Hematopoietic multipotent progenitor cell (in vitro differentiated cells): Measurements from ENCODE around the gene PTPMT1. TPM values are rescaled to one million over a fixed set of nuclear protein-coding genes. Genes with fewer than 3 reads are reported as not detected.

Experiments used
- DNase-seq, 3 donors: peaks; one replicate each; pipeline ENCODE4 v3.0.0-alpha.2; 2011 to 2015; ENCODE audit warnings: low read depth in 2 of 3, low spot score in 2 of 3
- total RNA-seq: library from RNA; depleted of rRNA; stranded (reverse); fragments of >200 nt; gene quantifications from one replicate; pipeline ENCODE4 v1.2.3, GENCODE V29; 2012

Gene PTPMT1
- total RNA-seq, 1 donor, result 110 TPM

DNA sequence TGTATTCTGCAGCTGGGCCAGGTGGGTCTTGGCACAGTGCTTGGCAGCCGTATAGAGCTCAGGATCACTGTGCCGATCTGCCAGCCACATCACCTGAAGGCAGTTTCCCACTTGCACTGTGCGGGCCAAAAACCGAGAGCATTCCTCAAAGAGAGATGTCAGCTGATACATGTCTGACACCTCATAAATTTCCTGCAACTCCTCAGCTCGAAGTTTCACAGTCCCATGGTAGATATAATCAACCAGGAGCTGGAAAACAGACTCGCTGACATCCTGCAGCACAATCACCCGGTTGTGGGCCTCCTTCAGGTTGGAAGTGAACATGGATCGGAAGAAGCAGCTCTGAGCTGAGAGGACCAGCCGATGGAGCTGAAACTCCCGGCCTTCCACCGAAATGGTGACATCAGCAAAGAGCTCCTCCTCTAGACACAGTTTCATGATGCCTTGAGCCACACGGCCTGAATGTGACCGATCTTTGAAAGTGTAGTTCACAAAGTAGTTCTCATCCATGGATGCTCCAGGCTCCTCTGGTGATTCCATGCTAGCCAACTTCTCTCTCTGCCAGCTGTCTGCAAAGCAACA lies 12.2 kb downstream of the PTPMT1 start:
- DNase-seq, result no peak

DNA sequence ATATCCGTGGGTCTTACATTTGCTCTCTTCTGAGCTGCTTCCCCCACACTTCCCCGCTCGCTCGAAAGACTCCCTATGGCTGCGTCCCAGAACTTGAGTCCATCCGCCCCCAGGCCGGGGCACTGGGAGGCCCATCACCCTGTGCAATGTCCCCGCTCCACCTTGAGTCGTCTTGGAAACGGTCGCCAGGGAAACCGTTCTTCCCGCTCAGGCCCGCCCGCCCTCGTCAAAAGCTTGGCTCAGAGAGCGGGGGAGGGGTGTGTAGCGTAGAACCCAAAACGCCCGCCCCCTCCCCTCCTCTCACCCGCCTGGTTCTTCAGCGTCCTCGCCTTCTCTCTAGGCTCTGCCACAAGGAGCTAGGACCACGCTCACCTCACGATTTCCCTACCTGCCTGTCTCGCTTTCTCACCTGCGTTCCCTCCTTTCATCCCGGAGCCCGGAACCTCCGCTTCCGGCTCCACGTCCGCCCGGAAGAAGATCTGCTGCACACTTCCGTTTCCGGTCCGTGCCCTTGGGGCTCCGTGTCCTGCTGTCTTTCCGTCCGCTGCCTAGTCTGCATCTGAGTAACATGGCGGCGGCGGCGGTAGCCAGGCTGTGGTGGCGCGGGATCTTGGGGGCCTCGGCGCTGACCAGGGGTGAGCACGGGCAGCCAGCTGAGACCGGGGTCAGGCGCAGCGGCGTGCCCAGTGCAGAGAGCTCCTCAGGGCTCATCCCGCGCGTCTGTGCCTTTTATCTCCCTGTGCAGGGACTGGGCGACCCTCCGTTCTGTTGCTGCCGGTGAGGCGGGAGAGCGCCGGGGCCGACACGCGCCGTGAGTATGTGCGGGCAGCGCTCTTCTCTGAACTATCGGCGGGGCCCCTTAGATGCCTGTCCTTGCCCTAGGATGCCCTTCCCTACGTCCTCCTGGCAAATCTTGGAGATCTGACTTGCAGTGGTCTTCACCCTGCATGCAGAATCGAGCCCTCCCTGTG lies 13.4 kb downstream of the PTPMT1 start, which contains the start of the genes KBTBD4 and NDUFS3:
Gene KBTBD4 (minus strand): TSS at position 447 of the 971 bp plus-strand sequence. CDS start 19 bp downstream, at position 428.
Gene NDUFS3 (plus strand): TSS at position 551 of the 971 bp plus-strand sequence. CDS start 18 bp downstream, at position 569.
- DNase-seq, result peak; percentile 89 to 93 (median 89)

DNA sequence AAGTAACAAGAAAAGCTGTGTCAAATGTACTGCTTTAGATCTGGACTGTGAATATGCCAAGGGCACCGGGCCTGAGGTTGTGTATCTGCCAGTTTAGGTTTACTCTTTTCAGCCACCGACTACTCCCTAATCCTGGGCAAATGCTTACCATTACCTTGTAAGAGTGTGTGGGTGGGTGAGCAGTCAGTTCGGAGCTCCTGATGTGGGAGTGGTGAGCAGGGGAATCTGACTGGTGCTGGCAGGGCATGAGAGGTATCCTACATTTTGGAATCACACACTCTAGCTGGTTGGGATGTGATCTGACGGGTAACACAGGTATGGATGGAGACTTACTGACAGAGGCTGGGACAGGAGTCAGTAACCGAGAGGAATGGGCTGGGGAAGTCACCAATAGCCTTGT lies 18.4 kb downstream of the PTPMT1 start:
- DNase-seq, result no peak

DNA sequence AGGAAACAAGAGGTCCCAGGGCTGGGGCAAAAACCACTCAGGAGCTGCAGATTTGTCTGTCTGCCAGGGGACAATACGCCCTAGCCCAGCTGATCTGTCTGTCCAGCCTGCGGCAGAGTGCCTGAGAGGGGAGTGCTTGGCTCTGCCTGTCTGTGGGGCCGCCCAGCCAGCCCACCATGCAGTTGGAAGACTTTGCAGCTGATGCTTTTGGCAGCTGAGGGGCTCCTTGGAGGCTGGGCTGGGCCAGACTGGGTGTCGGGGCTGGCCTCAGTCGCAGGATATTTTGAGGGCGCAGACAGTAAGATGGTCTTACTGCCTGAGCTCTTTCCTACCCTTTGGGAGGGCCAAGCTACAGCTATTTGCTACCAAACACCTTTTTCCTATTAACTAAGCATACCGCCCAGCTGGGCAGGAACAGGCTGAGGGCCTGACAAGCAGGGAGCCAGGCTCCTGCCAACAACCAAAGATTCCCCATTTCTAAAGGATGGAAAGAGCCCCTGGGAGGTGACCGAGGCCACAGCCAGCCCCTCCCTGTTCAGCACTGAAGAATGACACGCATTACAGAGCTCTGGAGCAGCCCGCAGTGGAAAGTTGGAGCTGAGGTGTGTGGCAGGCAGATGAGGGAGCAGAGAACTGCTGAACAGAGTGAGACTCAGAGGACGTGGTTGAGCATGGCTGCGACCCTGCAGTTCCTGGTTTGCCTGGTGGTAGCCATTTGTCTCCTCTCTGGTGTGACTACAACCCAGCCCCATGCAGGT lies 20.9 kb downstream of the PTPMT1 start, which contains the start of gene FAM180B:
Gene FAM180B (plus strand): TSS at position 581 of the 758 bp plus-strand sequence. CDS start 91 bp downstream, at position 672.
- DNase-seq, result no peak

DNA sequence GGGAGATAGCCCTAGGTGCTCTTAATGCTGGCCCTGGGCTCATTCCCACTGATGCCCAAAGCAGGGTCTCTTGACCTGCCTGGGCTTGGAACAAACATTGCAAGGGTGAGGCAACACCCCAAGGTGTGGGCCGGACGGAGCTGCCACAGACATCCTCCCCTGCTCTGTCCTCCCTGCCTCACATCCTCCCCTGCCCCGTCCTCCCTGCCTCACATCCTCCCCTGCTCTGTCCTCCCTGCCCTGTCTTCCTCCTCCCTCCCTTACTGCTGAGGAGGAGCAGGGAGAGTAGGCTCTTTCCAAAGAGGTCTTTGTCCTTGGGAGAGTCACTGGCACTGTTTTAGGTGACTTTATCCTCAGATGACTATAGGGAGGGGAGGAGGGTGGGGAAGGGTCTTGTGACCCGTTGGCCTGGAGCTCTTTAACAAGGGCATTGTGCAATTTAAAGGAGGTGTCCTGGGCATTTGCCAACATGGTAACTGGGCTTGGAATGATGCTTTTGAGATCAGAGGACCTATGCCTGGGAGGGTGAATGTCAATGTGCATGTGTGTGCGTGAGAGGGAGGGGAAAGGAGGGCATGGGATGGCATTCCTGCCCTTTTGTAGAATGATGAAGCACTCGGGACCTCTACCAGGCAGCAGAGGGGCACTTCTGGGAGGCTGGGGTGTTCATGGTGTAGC lies 21.8 kb downstream of the PTPMT1 start:
- no peak for DNase-seq

DNA sequence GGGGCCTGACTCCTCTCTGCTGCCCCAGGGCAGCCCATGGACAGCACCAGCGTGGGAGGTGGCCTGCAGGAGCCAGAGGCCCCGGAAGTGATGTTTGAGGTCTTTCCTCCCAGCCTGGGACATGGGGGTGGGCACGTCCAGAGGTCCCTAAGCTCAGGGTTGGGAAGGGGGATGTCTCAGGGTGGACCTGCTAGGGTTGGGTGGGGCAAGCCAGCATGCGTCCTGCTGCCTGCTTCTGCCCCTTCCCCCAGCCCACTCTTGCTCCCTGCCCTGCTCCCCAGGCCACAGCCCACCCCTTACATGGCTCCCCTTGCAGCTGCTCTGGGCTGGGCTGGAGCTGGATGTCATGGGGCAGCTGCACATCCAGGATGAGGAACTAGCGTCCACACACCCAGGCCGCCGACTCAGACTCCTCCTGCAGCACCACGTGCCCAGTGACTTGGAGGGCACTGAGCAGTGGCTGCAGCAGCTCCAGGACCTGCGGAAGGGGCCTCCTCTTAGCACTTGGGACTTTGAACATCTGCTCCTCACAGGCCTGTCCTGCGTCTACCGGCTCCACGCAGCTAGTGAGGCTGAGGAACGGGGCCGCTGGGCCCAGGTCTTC lies 22.4 kb downstream of the PTPMT1 start:
- peak in 2 of 3 donors; percentile 71 to 83 for DNase-seq

DNA sequence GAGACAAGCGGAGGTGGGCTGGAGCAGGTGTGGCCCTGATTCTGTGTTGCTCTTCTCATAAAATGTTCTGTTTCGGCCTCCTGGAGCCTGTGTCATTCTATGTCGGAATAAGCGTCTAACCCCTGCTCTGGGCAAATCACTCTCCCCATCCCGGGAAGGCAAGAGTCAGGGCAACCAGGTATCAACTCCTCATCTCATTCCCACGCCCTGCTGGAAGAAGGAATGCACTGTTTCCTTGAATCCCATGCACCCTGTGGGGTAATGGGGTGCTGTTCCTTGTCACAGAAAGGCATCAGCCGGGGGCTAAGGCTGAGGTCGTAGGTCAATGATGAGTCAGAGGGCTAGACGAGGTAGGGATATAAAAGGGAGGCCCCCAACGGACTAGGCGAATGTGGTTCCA lies 23.7 kb downstream of the PTPMT1 start:
- DNase-seq, result no peak

DNA sequence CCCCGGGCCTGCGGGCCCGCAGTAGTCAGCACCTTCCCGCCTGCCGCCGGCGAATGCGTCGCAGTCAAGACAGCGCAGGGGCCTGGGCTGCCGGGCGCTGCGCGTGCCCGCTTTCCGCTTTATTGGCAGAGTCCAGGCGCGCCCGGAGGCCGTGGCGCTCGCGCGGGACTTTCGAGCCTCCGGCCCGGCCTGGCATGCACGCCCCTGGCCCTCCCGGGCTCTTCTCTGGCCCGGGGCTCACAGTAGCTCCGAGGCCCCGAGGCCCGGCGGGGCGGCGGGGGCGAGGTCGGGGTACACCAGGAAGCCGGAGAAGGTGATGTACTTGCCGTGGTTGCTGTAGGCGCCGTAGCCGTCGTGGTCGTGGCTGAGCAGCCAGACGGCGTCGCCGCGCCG lies 24.2 kb downstream of the PTPMT1 start:
- DNase-seq, result no peak

DNA sequence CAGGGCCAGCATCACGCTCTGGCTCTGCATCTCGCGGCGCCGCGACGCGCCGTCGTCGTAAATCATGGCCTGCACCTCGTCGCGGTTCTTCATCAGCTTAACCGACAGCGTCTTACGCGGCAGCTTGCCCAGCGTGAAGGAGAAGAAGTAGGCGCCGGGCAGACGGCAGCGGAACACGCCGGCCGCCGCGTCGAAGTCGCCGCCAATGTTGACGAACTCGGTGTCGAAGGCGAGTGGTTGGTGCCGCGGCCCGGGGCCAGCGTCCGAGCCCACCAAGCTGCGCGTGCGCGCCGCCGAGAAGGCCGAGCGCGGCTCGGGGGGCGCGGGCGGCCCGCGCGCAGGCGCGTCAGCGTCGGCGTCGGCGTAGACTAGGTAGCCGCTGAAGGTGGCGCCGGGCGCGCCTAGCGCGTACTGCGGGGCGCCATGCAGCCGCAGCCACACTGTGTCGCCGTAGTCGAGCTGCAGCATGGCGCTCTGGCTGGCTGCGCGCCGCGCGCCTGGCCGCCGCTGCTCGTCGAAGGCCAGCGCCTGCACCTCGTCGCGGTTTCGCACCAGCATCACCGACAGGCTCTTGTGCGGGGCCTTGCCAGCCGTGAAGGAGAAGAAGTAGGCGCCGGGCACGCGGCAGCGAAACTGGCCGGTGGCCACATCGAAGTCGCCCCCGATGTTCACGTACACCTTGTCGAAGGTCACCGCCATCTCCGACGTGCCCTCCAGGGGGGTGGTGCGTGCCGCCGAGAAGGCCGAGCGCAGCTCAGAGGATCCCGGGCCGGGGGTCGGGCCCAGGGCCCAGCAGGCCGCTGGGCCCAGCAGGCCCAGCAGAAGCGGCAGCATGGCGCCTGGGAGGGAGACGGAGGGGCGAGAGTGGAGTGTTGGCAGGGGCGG lies 24.8 kb downstream of the PTPMT1 start:
- DNase-seq, result no peak

DNA sequence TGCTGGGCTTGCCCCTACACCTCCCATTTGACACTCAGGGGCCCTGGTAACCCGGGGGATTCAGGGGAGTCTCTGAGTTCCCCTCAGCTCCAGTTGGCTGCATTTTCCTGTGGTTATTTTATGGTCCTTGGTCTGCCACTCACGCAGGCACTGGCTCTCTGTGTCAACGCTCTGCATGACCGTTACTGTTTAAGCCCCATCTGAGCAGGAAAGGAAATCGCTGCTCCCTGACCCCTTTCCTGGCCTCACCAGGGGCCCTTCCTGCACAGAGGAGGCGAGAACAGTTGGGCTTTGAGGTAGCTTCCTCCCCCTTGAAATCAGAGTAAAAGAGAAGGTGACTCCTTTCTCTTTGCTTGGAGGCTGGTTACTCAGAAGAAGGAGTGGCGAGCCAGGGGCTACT lies 26.4 kb downstream of the PTPMT1 start:
- DNase-seq, result peak in 2 of 3 donors; percentile 52 to 83

DNA sequence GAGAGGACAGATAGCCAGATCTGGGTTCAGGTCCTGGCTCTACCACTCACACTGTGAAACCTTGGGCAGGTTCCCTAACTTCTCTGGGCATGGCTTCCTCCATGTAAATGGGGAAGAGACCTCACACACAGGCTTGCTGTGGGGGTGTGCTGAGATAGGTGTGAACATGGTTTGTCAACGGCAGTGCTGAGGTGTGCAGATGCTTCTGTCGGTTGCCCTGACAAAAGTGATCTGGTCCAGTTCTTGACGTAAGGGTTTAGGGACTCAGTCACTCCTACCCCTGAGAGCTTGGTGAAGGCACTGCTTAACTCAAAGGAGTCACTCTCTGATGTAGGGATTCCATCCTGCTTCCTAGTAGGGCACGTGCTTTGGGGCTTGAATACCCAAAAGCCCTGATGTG lies 26.9 kb downstream of the PTPMT1 start:
- peak in 1 of 3 donors; percentile 12 for DNase-seq

DNA sequence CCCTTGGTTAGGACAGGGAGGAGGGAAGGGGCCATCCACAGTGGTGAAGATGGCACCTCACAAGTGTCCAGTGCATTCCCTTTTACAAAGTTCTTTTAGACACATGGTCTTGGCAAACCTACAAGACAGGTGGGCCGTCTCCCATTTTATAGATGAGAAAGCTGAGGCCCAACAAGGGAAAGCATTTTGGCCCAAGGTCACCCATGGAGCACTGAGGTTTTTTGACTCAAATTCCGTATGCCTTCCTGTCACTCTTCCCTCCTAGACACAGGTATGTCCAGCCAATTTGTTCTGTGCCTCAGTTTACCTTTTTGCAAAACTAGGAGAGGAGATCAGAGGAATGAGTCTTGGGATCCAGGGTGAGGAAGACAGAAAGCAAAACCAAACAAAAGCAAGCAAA lies 27.6 kb downstream of the PTPMT1 start:
- no peak for DNase-seq

DNA sequence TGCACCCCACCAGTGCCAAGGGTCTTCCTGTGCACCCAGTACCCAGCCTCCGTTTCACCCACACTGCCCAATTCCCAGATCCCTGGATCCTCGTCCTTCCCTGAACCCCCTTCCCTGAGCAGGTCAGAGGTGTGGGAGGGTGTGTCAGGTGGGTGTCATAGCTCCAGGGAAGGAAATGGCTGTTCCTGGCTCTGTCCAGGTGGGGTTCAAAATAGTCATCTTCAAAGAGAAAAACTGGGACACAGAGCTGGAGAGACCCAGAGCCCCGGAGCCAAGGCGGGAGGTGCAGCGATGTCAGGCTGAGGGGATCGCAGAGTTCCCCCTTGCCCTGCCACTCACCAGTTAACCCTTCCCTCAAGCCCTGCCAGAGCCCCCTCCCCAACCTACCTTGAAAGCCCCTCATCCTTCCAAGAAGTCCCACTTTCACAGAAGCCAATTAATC lies 28.1 kb downstream of the PTPMT1 start:
- no peak for DNase-seq

DNA sequence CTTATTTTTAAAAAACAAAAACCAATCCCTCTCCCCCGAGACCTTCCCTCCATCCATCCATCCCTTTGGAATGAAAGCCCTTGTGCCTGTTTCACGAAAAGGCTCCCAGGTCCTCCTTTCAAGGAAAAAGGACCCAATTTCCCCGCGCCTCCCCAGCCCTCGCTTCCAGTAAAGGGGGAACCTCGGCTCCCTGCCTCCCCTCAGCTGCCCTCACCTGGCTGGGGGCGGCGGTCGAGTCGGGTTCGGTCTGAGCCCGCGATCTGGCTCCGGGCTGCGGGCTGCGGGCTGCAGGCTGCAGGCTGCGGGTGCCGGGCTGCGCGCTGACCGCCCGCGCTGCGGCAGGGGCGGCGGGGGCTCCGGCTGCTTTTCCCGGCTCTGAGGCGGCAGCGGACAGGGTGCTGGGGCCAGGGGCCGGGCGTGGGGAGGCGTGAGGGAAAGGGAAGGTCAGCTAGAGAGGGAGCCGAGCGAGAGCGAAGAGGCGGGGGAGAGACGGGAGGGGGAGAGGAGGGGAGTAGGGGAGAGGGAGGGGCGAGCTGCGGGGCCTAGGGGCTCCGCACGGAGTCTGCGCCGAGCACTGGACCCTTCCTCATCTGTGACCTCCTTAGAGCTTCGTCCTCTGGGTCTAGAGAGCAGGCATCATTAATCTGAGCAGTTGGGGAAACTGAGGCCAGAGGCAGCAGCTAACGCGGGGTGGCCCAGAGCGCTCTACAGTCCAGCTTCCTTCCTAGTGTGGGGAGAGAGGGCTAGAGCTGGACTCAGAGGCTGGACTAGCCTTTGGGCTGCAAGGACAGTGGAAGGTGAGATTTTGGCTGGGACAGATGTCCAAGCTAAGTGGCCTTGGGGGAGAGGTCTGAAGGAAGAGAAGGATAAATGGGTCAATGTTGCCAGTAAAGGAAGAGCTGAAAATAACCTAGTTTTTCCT lies 28.8 kb downstream of the PTPMT1 start, which contains the start of gene C1QTNF4:
Gene C1QTNF4 (minus strand): TSS at position 478 of the 922 bp plus-strand sequence. CDS start 3,601 bp downstream, outside the sequence.
- no peak for DNase-seq

DNA sequence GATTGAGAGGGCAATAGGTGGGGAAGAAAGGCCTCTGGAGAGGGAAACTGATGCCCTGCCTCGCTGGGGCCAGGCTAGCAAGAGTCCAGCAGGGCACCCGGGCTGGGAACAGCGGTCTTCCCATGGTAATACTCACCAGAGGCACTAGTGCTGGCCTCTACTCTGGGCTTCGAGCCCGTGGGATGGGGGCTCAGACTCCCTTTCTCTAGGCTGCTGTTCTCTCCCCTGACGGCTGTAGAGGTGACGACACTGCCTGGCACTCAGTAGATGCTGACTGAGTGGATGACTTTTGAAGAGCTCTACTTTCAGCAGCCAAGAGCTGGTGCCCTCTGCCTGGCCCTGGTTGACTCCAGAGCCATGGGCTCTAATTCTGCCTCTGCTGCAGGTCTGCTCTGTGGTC lies 29.6 kb downstream of the PTPMT1 start:
- no peak for DNase-seq

DNA sequence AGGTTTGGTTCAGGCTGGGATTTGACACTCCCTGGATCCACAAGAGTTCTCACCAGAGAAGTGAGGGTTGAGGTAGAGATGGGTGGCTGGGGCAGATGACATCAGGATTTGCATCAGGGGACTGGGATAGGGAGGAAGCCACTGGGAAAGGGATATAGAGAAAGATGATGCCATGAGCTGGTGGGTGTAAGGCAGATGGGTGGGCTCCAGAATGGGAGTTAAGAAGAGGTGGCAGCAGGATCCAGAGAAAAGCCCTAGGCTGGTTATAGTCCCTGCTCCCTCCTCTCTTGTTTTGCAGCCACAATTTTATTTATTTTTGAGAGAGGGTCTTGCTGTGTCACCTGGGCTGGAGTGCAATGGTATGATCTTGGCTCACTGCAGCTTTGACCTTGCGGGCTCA lies 30.6 kb downstream of the PTPMT1 start:
- no peak for DNase-seq

DNA sequence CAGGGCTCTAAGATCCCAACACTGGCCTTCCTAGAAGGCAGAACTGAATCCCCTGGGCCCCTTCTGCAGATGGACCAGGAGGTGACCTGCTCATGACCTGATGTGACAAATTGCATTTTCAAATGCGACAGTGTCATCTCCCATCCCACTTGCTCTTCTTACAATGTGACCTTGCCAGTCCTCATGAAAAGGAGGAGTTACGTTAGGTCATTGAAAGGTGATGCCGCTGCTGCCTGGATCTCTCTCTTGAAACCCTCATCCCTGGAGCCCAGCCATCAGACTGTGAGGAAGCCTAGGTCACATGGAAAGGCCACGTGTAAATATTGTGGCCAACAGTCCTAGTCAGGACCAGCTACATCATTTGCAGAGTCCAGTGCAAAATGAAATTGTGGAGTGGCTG lies 34.5 kb downstream of the PTPMT1 start:
- no peak for DNase-seq

DNA sequence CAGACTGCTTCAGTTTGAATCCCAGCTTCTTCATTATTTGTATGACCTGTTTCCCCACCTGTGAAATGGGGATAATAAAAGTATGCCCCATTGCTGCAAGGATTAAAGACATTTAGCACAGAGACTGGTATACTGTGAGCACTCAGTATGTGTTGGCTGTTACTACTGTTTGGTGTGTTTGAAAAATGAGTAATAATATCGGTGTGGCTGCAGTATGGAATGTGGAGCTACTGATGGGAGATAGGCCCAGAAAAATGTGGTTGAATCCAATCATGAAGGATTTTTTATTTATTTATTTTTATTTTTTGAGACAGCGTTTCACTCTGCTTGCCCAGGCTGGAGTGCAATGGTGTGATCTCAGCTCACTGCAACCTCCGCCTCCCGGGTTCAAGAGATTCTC lies 37.9 kb downstream of the PTPMT1 start:
- no peak for DNase-seq
